Measurements from ENCODE around the gene SPEM3.

Gene SPEM3

DNA sequence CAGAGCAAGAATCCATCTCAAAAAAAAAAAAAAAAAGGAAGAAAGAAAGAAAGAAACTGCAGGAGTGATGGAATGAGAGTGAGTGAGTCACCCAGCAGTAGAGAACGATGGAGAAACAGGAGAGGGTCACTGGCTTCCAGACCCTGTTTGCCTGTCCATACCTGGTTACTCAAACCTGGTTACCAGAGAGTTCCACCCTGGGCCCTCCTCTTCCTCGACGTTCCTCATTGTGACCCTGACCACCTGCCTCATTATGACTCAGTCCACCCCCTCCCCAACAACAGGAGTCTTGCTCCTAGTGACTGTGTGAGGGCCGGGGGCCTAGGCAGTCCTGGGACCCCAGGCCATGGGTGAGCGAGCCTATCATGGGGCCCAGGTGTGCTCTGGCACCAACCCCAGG lies at the start of gene SPEM3:
Gene SPEM3 (plus strand): TSS at position 301 of the 400 bp plus-strand sequence. CDS start 46 bp downstream, at position 347.
- no peak for DNase-seq (ENCODE audit: low spot score)

DNA sequence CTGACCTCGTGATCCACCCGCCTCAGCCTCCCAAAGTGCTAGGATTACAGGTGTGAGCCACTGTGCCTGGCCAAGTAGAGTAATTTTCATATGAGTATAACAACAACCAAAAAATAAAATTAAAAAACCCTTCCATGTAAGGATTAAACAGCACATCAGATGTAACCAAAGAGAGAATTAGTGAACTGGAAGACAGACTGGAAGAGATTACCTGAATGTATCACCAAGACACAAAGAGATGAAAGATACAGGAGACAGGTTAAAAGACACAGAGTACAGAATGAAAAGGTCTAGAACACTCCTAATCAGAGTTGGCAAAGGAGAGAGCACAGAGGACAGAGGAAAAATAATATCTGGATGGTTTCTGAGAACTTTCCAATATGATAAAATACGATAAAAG lies 49.5 kb upstream of the SPEM3 start:
- no peak for DNase-seq (ENCODE audit: low spot score)

DNA sequence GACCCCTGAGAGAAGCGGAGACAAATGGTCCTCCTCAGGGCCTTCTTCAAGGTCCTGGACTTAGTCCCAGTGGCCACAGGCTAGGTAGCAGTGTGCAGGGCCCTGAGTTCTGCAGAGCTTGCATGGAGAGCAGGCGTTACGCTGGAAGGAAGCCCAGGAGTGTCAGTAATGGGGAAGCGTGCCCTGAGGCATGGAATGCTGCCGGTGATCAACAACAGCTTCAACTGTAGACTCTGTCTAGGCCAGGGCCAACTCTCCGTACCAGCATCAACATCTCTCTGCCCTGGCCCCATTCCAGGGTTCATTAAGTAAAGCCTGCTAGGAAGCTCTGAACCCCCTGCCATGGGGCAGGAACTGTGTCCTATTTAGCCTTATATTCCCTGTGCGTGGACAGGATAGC lies 48.3 kb upstream of the SPEM3 start:
- DNase-seq (ENCODE audit: low spot score) = no peak

- DNase-seq (ENCODE audit: low spot score) = no peak
Observed at GRCh38 chr17:7380855-7381683, 47.6 kb upstream of the SPEM3 start, which contains the start of gene TNK1. Gene TNK1 (plus strand): TSS chr17:7381089. CDS start chr17:7382927, 1,838 bp downstream.

DNA sequence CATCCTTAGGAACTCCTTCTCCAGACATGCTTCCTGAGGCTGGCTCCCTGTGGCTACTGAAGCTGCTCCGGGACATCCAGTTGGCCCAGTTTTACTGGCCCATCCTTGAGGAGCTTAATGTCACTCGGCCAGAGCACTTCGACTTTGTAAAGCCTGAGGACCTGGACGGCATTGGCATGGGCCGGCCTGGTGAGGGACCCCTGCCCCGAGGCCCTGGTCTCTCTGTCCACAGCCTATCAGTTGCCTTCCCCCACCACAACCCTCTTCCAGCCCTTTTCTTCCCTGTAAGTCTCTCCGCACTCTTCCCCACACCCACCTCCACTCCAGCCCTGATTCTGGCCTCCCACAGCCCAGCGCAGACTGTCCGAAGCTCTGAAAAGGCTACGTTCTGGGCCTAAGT lies 45.8 kb upstream of the SPEM3 start:
- no peak for DNase-seq (ENCODE audit: low spot score)

DNA sequence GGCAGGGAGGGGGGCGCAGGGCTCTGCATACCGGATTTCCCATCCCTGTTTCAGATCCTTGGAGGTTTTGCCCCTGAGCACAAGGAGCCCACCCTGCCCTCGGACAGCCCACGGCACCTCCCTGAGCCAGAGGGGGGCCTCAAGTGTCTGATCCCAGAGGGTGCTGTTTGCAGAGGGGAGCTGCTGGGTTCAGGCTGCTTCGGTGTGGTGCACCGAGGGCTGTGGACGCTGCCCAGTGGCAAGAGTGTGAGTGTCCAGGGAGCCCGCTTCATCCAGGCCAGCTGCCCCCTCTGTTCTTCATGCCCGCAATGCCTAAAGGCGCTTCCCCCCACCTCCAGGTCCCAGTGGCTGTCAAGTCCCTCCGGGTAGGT lies 45.3 kb upstream of the SPEM3 start:
- no peak for DNase-seq (ENCODE audit: low spot score)

DNA sequence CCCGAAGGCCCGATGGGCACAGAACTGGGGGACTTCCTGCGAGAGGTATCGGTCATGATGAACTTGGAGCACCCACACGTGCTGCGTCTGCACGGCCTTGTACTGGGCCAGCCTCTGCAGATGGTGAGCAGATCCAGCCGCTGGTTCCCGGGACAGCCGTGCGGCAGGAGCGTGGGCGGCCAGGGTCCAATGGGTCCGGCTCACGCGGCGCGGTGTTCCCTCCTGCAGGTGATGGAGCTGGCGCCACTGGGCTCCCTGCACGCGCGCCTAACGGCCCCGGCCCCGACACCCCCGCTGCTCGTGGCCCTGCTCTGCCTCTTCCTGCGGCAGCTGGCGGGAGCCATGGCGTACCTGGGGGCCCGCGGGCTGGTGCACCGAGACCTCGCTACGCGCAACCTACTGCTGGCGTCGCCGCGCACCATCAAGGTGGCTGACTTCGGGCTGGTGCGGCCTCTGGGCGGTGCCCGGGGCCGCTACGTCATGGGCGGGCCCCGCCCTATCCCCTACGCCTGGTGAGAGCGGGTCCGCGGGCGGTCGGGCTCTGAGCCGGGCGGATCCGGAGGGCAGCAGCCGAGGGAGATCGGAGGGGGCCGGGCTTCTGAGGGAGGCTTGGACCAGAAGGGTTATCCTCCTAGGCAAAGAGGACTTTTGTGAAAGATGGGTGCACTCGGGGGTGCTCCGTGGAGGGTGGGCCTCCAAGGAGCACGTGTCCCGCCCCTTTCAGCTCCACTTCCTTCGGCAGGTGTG lies 44.7 kb upstream of the SPEM3 start:
- peak; percentile 74 for DNase-seq (ENCODE audit: low spot score)

DNA sequence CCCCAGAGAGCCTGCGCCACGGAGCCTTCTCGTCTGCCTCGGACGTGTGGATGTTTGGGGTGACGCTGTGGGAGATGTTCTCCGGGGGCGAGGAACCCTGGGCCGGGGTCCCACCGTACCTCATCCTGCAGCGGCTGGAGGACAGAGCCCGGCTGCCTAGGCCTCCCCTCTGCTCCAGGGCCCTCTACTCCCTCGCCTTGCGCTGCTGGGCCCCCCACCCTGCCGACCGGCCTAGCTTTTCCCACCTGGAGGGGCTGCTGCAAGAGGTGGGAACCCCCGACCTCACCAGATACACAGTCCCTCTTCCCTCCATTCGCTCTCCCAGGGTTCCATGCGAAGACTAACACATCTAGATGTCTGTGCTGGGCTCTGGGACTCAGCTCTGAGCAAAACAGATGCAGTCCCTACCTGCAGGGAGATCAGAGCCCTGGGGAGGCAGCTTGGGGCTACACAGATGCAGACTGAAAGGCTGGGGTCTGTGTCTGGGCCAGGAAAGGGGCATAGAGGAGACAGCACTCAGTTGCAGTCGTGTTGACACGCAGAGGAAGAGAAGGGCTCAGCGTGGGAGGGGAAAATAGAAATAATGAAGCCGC lies 44.1 kb upstream of the SPEM3 start:
- no peak for DNase-seq (ENCODE audit: low spot score)

DNA sequence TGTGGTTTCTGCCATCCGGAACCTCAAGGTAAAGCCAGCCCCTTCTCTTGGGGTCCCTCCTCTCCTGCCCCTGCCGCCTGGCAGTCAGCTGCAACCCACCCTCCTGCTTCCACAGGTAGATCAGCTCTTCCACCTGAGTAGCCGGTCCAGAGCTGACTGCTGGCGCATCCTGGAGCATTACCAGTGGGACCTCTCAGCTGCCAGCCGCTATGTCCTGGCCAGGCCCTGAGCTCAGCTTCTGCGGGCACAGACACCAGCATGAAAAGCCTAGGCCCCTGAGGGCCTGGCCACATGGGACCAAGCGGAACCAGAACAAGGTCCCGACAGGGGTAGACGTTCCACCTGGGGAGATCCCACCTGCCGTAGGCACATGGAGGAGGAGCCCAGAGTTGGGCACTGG lies 39.8 kb upstream of the SPEM3 start:
- no peak for DNase-seq (ENCODE audit: low spot score)

DNA sequence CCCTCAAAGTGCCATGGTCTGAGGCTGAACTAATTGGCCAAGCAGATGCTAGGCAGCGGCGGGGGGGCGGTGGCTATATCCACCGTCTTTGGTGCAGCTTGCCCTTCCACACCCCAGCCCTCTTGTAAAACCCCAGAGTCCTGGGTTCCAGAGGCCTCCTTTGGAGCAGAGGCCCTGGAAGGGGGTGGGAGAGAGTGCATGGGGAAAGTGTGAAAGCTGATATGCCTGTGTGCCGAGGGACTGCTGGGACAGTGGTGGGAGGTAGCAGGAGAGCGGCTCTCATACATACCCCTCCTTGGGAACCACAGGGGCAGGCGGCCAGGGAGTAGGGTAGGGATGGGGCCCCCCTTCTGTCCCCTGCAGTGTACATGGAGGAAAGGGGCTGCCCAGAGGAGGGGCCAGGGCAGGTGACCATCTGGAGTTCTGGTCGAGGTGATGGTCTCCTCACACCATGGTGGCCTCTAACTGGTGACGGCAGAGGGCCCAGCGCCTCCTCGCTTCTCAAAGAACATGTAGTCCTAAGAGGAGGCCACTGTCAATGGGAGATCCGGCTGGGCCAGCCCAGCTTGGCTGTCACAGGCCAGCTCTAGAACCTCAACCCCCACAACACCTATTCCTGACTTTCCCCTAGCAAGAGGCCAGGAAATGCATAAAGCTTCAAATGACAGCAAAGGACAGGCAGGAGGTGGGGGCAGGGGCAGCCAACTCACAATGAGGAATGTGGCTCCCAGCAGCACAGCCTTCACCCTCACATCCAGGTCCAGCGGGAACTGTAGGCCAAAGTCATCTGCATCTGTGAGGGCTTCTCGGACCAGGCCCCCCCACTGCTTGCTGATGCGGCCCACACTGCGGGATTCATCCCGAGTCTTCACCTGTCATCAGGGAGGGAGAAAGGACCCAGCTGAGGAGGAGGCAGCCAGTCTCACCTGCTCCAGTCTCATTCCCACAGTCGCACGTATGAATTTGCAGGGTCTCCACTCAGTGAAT lies 38.4 kb upstream of the SPEM3 start:
- no peak for DNase-seq (ENCODE audit: low spot score)

- DNase-seq (ENCODE audit: low spot score) = no peak
Observed at GRCh38 chr17:7391307-7391706, 37.4 kb upstream of the SPEM3 start.

- DNase-seq (ENCODE audit: low spot score) = no peak
Observed at GRCh38 chr17:7392696-7393612, 35.7 kb upstream of the SPEM3 start.

GRCh38 chr17:7393613-7394451 lies 34.8 kb upstream of the SPEM3 start:
- DNase-seq (ENCODE audit: low spot score) = peak; percentile 62

DNA sequence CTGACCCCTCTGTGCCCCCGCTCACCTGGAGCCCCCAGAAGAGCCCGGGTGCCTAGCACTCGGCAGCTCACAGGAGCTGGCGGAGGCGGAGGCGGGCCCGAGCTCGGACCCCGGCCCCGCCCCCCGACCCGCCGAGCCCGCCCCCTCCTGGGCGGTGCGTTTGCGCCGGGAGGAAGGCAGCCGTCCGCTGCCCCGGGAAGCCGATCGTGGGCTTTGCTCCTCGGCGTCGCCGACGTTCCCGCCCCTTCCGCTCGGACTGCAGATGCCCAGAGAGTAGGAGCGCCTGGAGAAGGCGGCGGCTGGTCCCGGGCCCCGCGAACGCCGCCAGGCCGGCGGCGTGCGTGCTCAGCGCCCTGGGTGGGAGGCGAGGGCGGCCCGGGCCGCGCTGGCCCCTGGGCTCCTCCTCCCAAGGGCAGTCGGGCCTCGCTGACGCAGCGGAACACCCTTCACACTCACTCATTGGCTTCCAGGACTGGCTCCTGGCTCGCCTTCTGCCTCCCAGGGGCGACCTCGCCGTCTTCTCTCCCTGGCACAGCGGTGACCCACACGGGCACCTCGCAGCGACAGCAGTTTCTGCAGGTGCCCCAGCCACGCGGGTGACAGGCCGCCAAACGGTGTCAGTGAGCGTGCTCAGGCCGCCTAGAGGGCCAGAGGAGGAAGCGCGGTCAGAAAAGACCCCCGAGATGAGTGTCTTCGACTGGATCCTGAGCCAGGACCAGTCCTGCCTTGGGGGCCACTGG lies 34.0 kb upstream of the SPEM3 start, which contains the start of gene PLSCR3:
Gene PLSCR3 (minus strand): TSS at position 74 of the 740 bp plus-strand sequence. CDS start 415 bp downstream, outside the sequence.
- DNase-seq (ENCODE audit: low spot score) = peak; percentile 79

- DNase-seq (ENCODE audit: low spot score) = no peak
Observed at GRCh38 chr17:7396147-7396546, 32.5 kb upstream of the SPEM3 start.

GRCh38 chr17:7398612-7399011 lies 30.0 kb upstream of the SPEM3 start:
- no peak for DNase-seq (ENCODE audit: low spot score)

GRCh38 chr17:7403043-7403726 lies 25.5 kb upstream of the SPEM3 start:
- no peak for DNase-seq (ENCODE audit: low spot score)

- DNase-seq (ENCODE audit: low spot score) = no peak
Observed at GRCh38 chr17:7403727-7403976, 25.0 kb upstream of the SPEM3 start.

Data from CD4-positive, alpha-beta T cell treated with Interleukin-15 for 4 hours (primary cell).